Esophagus squamous epithelium (tissue), 5 donors: ENCODE measurements around the gene TMEM174. TPM values are rescaled to one million over a fixed set of nuclear protein-coding genes. Genes with fewer than 3 reads are reported as not detected.

Source experiments
- DNase-seq: peaks from one replicate; lab custom pipeline; 2025; lab: John Stamatoyannopoulos, UW
- H3K27ac ChIP-seq, 4 donors: fragments of 200-600 bp; sonication (generic); one replicate each; pipeline ENCODE4 v1.5.1; 2016 to 2019; ENCODE audit warnings: mild to moderate bottlenecking in 1 of 4
- H3K27me3 ChIP-seq, 4 donors: fragments of 200-600 bp; sonication (generic); 1 replicate in 3 of 4; 2 replicates in 1 of 4; pipeline versions ENCODE4 v1.5.1 to v1.6.0; 2017 to 2021; ENCODE audit warnings: antibody characterized with exemption in 1 of 4
- H3K36me3 ChIP-seq, 3 donors: fragments of 200-600 bp; sonication (generic); one replicate each; pipeline ENCODE4 v1.5.1; 2016 to 2019
- H3K4me1 ChIP-seq, 3 donors: fragments of 200-600 bp; sonication (generic); one replicate each; pipeline ENCODE4 v1.5.1; 2017 to 2019
- H3K4me3 ChIP-seq, 4 donors: fragments of 200-600 bp; sonication (generic); 1 replicate in 3 of 4; 2 replicates in 1 of 4; pipeline ENCODE4 v1.5.1; 2016 to 2019; ENCODE audit warnings: mild to moderate bottlenecking in 2 of 4, moderate library complexity in 1 of 4
- H3K9me3 ChIP-seq, 3 donors: fragments of 200-600 bp; sonication (generic); one replicate each; pipeline ENCODE4 v1.5.1; 2016 to 2019
- CTCF ChIP-seq, 6 experiments: fragments of 450-650 bp in 4 of 6; fragments of 200-600 bp in 2 of 6; sonication (generic) in 2 of 6; IDR thresholded peaks; one replicate each; pipeline ENCODE4 v1.5.1; 2016 to 2019; ENCODE audit warnings: antibody characterized with exemption in 6 of 6, mild to moderate bottlenecking in 4 of 6, moderate library complexity in 4 of 6
- POLR2A ChIP-seq, 4 donors: fragments of 450-650 bp; IDR thresholded peaks; one replicate each; pipeline ENCODE4 v1.6.1; 2017; ENCODE audit warnings: antibody characterized with exemption in 4 of 4, mild to moderate bottlenecking in 4 of 4, moderate library complexity in 3 of 4
- WGBS, 2 donors: methylation state at CpG; one replicate each; pipeline ENCODE4 v1.1.5; 2018; 5-methylcytosine and 5-hydroxymethylcytosine counted together
- intact Hi-C: fragments of 100-400 bp; cut with DNase I; formaldehyde crosslinking; loops from one replicate; pipeline ENCODE4 v1.15.0; 2022
- total RNA-seq, 4 donors: library from RNA; depleted of rRNA; stranded (reverse); fragments of >200 nt; gene quantifications; one replicate each; pipeline ENCODE4 v1.1.0, GENCODE V29; 2016
- donor health status: DM: yes; HTN: yes; CAD: no.

The TMEM174 gene
- total RNA-seq, 4 donors from 2014 or later: not detected

- 24 to 73% methylated on average over 4 of the region's 4 CpGs for WGBS, 2 donors
- Histone ChIP-seq H3K4me1 (peaks cover 0 to 16% (median 0%) of the 10 kb centered on the region in 3 donors), H3K27me3 (peaks cover 0 to 16% (median 0%) of the 10 kb centered on the region in 4 donors), H3K36me3 (no peaks in the 10 kb centered on the region), H3K27ac (peak overlapping the region in 3 of 4 donors; percentile 39 to 49 (median 48)), H3K9me3 (no peaks in the 10 kb centered on the region), H3K4me3 (no peak overlapping the region)
- TF ChIP-seq POLR2A (IDR thresholded peaks at IDR 0.05): no peak
- no peak for TF ChIP-seq CTCF (IDR thresholded peaks at IDR 0.05)
- DNase-seq: no peak
- intact Hi-C loops: no loop called here
Observed at GRCh38 chr5:73158313-73158712, 14.7 kb upstream of the TMEM174 start.

DNA sequence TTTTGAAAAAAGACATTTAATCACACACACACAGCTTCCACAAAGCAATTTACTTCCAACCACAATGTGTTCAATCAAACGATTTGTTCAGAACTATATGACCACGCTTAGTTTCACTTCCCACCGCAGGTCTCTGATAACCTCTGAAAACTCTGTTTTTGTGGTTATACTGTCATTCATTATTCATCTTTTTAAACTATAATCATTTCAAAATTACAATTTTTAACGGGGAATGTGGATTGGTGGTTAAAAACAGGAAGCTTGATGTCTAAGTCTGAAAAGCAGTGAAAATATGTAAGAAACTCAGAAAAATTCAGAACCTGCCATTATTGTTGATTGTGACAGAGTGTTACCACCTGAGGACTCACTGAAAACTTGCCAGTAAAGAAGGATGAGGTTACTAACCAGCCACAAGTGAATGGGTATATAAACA is 12.7 kb upstream of the TMEM174 start:
- intact Hi-C loops: no loop called here
- Histone ChIP-seq H3K36me3 (no peaks in the 10 kb centered on the region), H3K4me1 (peaks cover 0 to 16% (median 0%) of the 10 kb centered on the region in 3 donors), H3K9me3 (no peaks in the 10 kb centered on the region), H3K27ac (no peak overlapping the region), H3K27me3 (peaks cover 0 to 23% (median 0%) of the 10 kb centered on the region in 4 donors), H3K4me3 (no peak overlapping the region)
- DNase-seq: no peak
- 63 to 77% methylated on average over 4 of the region's 4 CpGs for WGBS, 2 donors
- TF ChIP-seq POLR2A (IDR thresholded peaks at IDR 0.05): no peak

DNA sequence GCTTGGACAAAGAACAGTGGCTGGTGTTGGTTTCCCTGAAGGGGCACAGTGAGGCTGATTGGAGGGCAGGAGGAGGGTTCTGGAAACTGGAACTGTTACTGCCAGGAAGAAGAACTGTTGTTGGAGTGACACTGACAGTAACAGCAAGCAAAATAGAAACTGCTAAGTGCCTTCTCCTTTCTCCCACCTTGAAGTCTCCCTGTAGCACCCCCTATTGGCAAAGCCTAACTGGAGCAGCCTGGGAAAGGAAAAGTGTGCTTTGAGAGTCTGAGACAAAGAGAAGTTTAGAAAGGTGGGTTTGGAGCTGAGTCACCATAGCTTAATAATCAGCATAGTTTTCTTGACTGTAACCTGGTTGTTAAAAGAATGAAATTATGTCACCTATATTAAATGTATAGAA is 2.5 kb upstream of the TMEM174 start:
- H3K9me3 ChIP-seq: no peaks in the 10 kb centered on the region
- H3K36me3 ChIP-seq: no peaks in the 10 kb centered on the region
- H3K4me1 ChIP-seq: no peaks in the 10 kb centered on the region
- no peak overlapping the region for H3K27ac ChIP-seq
- intact Hi-C loops: no loop called here
- no peak for TF ChIP-seq POLR2A (IDR thresholded peaks at IDR 0.05)
- peak in 5 of 6 experiments; percentile 24 to 57 (median 38) for TF ChIP-seq CTCF (IDR thresholded peaks at IDR 0.05)
- no peak for DNase-seq
- H3K27me3 ChIP-seq: peaks cover 0 to 15% (median 0%) of the 10 kb centered on the region in 4 donors
- H3K4me3 ChIP-seq: no peak overlapping the region

GRCh38 chr5:73171495-73171894 is 1.5 kb upstream of the TMEM174 start:
- no peak for DNase-seq
- Histone ChIP-seq H3K36me3 (no peaks in the 10 kb centered on the region), H3K9me3 (no peaks in the 10 kb centered on the region), H3K4me1 (no peaks in the 10 kb centered on the region), H3K4me3 (no peak overlapping the region), H3K27ac (no peak overlapping the region), H3K27me3 (peaks cover 0 to 16% (median 0%) of the 10 kb centered on the region in 4 donors)
- intact Hi-C loops: no loop called here
- TF ChIP-seq POLR2A (IDR thresholded peaks at IDR 0.05): no peak
- TF ChIP-seq CTCF (IDR thresholded peaks at IDR 0.05): no peak

DNA sequence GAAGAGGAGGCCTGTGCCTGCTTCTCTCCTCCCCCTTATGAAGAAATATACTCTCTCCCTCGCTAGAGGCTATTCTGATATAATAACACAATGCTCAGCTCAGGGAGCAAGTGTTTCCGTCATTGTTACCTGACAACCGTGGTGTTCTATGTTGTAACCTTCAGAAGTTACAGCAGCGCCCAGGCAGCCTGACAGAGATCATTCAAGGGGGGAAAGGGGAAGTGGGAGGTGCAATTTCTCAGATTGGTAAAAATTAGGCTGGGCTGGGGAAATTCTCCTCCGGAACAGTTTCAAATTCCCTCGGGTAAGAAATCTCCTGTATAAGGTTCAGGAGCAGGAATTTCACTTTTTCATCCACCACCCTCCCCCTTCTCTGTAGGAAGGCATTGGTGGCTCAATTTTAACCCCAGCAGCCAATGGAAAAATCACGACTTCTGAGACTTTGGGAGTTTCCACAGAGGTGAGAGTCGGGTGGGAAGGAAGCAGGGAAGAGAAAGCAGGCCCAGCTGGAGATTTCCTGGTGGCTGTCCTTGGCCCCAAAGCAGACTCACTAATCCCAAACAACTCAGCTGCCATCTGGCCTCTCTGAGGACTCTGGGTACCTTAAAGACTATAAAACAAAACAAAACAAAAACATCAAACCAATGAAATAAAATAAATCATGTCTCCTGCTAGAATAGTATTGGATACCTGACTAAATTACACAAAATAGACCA is 1.3 kb downstream of the TMEM174 start:
- 44 to 61% methylated on average over 7 to 8 of the region's 8 CpGs for WGBS, 2 donors
- Histone ChIP-seq H3K36me3 (no peaks in the 10 kb centered on the region), H3K27me3 (peaks cover 0 to 20% (median 0%) of the 10 kb centered on the region in 4 donors), H3K4me1 (no peaks in the 10 kb centered on the region), H3K4me3 (no peak overlapping the region), H3K27ac (no peak overlapping the region), H3K9me3 (no peaks in the 10 kb centered on the region)
- intact Hi-C loops: no loop called here
- TF ChIP-seq CTCF (IDR thresholded peaks at IDR 0.05): no peak
- TF ChIP-seq POLR2A (IDR thresholded peaks at IDR 0.05): no peak
- no peak for DNase-seq
